Liver (tissue), 9 donors: ENCODE measurements around the gene SMIM14. TPM values are rescaled to one million over a fixed set of nuclear protein-coding genes. Genes with fewer than 3 reads are reported as not detected.

ENCODE experiments used
- DNase-seq: peaks from one replicate; pipeline ENCODE4 v3.0.0-alpha.2; 2017; ENCODE audit warnings: low spot score
- H3K27ac ChIP-seq, 2 donors: one replicate each; pipeline ENCODE4 v1.7.0; 2013; ENCODE audit warnings: inconsistent platforms in 2 of 2, low read length in 2 of 2, control low read depth in 1 of 2, low read depth in 1 of 2, mild to moderate bottlenecking in 1 of 2
- H3K27me3 ChIP-seq, 4 donors: one replicate each; pipeline versions ENCODE4 v1.6.1 to v1.7.0; 2013; ENCODE audit warnings: low read length in 3 of 4, inconsistent platforms in 1 of 4, mild to moderate bottlenecking in 1 of 4, moderate library complexity in 1 of 4; ENCODE audit not compliant: control insufficient read depth in 4 of 4, insufficient read depth in 4 of 4
- H3K36me3 ChIP-seq, 4 donors: one replicate each; pipeline versions ENCODE4 v1.6.1 to v1.7.0; 2013; ENCODE audit warnings: low read length in 3 of 4, mild to moderate bottlenecking in 3 of 4, low read depth in 1 of 4, moderate library complexity in 1 of 4; ENCODE audit not compliant: control insufficient read depth in 4 of 4, insufficient read depth in 3 of 4
- H3K4me1 ChIP-seq, 4 donors: one replicate each; pipeline versions ENCODE4 v1.6.1 to v1.7.0; 2013; ENCODE audit warnings: low read length in 3 of 4, mild to moderate bottlenecking in 3 of 4, moderate library complexity in 1 of 4; ENCODE audit not compliant: control insufficient read depth in 4 of 4, insufficient read depth in 4 of 4
- H3K4me3 ChIP-seq, 3 donors: one replicate each; pipeline versions ENCODE4 v1.6.1 to v1.7.0; 2013; ENCODE audit warnings: low read length in 3 of 3, control low read depth in 1 of 3, low read depth in 1 of 3, mild to moderate bottlenecking in 1 of 3
- H3K9ac ChIP-seq, 2 donors: one replicate each; pipeline ENCODE4 v1.7.0; 2013; ENCODE audit warnings: low read length in 2 of 2, mild to moderate bottlenecking in 2 of 2, moderate library complexity in 2 of 2, control low read depth in 1 of 2, low read depth in 1 of 2
- H3K9me3 ChIP-seq, 4 donors: one replicate each; pipeline versions ENCODE4 v1.6.1 to v1.7.0; 2013; ENCODE audit warnings: low read length in 3 of 4; ENCODE audit not compliant: control insufficient read depth in 4 of 4
- ATF3 ChIP-seq: IDR thresholded peaks from 2 replicates; pipeline ENCODE4 v1.6.1; 2016; ENCODE audit warnings: antibody characterized with exemption
- CTCF ChIP-seq: fragments of 150-350 bp; IDR thresholded peaks from 2 replicates; pipeline ENCODE4 v1.5.1; 2017; ENCODE audit warnings: improper control_type of control experiment, low read depth, low read length; ENCODE audit not compliant: missing input control
- EGR1 ChIP-seq, 2 donors: IDR thresholded peaks; 2 replicates each; pipeline ENCODE4 v1.6.1; 2016 to 2018; ENCODE audit warnings: antibody characterized with exemption in 2 of 2, low read depth in 2 of 2
- FOXA1 ChIP-seq: IDR thresholded peaks from 2 replicates; pipeline ENCODE4 v1.6.1; 2016; ENCODE audit warnings: antibody characterized with exemption
- FOXA2 ChIP-seq: IDR thresholded peaks from 2 replicates; pipeline ENCODE4 v1.6.1; 2016; ENCODE audit warnings: antibody characterized with exemption
- GABPA ChIP-seq, 2 donors: IDR thresholded peaks in 1 of 2; conservative IDR thresholded peaks in 1 of 2; 2 replicates each; pipeline ENCODE4 v1.6.1; 2016; ENCODE audit warnings: antibody characterized with exemption in 2 of 2, mild to moderate bottlenecking in 1 of 2, moderate library complexity in 1 of 2
- HNF4A ChIP-seq, 2 donors: conservative IDR thresholded peaks; 2 replicates each; pipeline ENCODE4 v1.6.1; 2016; ENCODE audit warnings: antibody characterized with exemption in 2 of 2, mild to moderate bottlenecking in 2 of 2
- HNF4G ChIP-seq: IDR thresholded peaks from 2 replicates; pipeline ENCODE4 v1.6.1; 2016; ENCODE audit warnings: antibody characterized with exemption
- JUND ChIP-seq, 2 donors: IDR thresholded peaks; 2 replicates each; pipeline ENCODE4 v1.6.1; 2016; ENCODE audit warnings: antibody characterized with exemption in 2 of 2
- MAX ChIP-seq: IDR thresholded peaks from 2 replicates; pipeline ENCODE4 v1.6.1; 2016; ENCODE audit warnings: antibody characterized with exemption
- NR2F2 ChIP-seq: IDR thresholded peaks from 2 replicates; pipeline ENCODE4 v1.6.1; 2016; ENCODE audit warnings: antibody characterized with exemption
- RAD21 ChIP-seq, 2 donors: IDR thresholded peaks; 2 replicates each; pipeline ENCODE4 v1.6.1; 2016; ENCODE audit warnings: antibody characterized with exemption in 2 of 2, mild to moderate bottlenecking in 2 of 2
- REST ChIP-seq: IDR thresholded peaks from 2 replicates; pipeline ENCODE4 v1.6.1; 2016; ENCODE audit warnings: antibody characterized with exemption, mild to moderate bottlenecking
- RXRA ChIP-seq, 2 donors: IDR thresholded peaks; 2 replicates each; pipeline ENCODE4 v1.6.1; 2017 to 2018; ENCODE audit warnings: antibody characterized with exemption in 2 of 2, mild to moderate bottlenecking in 1 of 2
- SP1 ChIP-seq: IDR thresholded peaks from 2 replicates; pipeline ENCODE4 v1.6.1; 2018; ENCODE audit warnings: antibody characterized with exemption, mild to moderate bottlenecking
- TAF1 ChIP-seq: conservative IDR thresholded peaks from 2 replicates; pipeline ENCODE4 v1.6.1; 2016; ENCODE audit warnings: antibody characterized with exemption, mild to moderate bottlenecking
- YY1 ChIP-seq: IDR thresholded peaks from 2 replicates; pipeline ENCODE4 v1.6.1; 2016; ENCODE audit warnings: antibody characterized with exemption, mild to moderate bottlenecking
- ZBTB33 ChIP-seq: IDR thresholded peaks from 2 replicates; pipeline ENCODE4 v1.6.1; 2016; ENCODE audit warnings: antibody characterized with exemption
- WGBS: extraction: QIAGEN DNeasy Blood & Tissue Kit; methylation state at CpG from one replicate; pipeline ENCODE4 v1.1.7; 2013; 5-methylcytosine and 5-hydroxymethylcytosine counted together
- polyA plus RNA-seq, 2 donors: library from polyadenylated mRNA; stranded (reverse) in 1 of 2; unstranded in 1 of 2; fragments of 200-250 nt in 1 of 2; fragments of >200 nt in 1 of 2; fragmentation: Nextera tagmentation in 1 of 2; extraction: Ambion mirVana in 1 of 2; gene quantifications; one replicate each; pipeline versions ENCODE4 v1.2.1 to v1.2.3, GENCODE V29; 2013 to 2015
- total RNA-seq, 2 donors: library from RNA; depleted of rRNA; stranded (reverse); fragments of >200 nt; gene quantifications; one replicate each; pipeline ENCODE4 v1.2.3, GENCODE V29; 2014
- donor health status: healthy.
- donor health status: healthy.
- donor health status: healthy.
- donor health status: healthy.
- donor health status: healthy.

Gene SMIM14
- total and polyA plus RNA-seq, 4 donors: 21.1 to 311 (median 91.6) TPM

- TF ChIP-seq ZBTB33 (no peak), MAX (no peak), TAF1 (no peak), FOXA1 (no peak), RXRA (IDR thresholded peaks at IDR 0.05) (no peak), ATF3 (no peak), YY1 (no peak), FOXA2 (no peak)
Measured at GRCh38 chr4:39521253-39521919, 117.3 kb downstream of the SMIM14 start (continued).

GRCh38 chr4:39518484-39518883 is 120.2 kb downstream of the SMIM14 start:
- Histone ChIP-seq H3K27me3 (no peaks in the 10 kb centered on the region), H3K27ac (no peak overlapping the region), H3K4me3 (no peak overlapping the region), H3K9me3 (no peaks in the 10 kb centered on the region), H3K4me1 (peaks cover 6 to 14% (median 8%) of the 10 kb centered on the region in 4 donors), H3K9ac (no peak overlapping the region), H3K36me3 (peaks cover 9 to 24% (median 13%) of the 10 kb centered on the region in 4 donors)
- no peak for DNase-seq
- WGBS: 88% methylated on average over 6 of the region's 6 CpGs
- no peak for TF ChIP-seq NR2F2

- H3K4me1 ChIP-seq: peaks cover 4 to 8% (median 6%) of the 10 kb centered on the region in 4 donors
- no peak overlapping the region for H3K9ac ChIP-seq
- 95% methylated on average over 2 of the region's 2 CpGs for WGBS
- H3K27me3 ChIP-seq: no peaks in the 10 kb centered on the region
- H3K9me3 ChIP-seq: no peaks in the 10 kb centered on the region
- H3K27ac ChIP-seq: no peak overlapping the region
- H3K4me3 ChIP-seq: no peak overlapping the region
- DNase-seq: no peak
- TF ChIP-seq RAD21 (IDR thresholded peaks at IDR 0.05) (no peak), ZBTB33 (no peak), TAF1 (no peak), ATF3 (no peak), YY1 (no peak), FOXA2 (no peak), SP1 (no peak), EGR1 (IDR thresholded peaks at IDR 0.05; ENCODE audit: low read depth in 2 of 2) (no peak), HNF4A (conservative IDR thresholded peaks at IDR 0.05) (no peak), RXRA (IDR thresholded peaks at IDR 0.05) (no peak), HNF4G (no peak), JUND (IDR thresholded peaks at IDR 0.05) (no peak), MAX (no peak), FOXA1 (no peak), GABPA (IDR thresholded peaks at IDR 0.05 in 1 of 2, conservative IDR thresholded peaks at IDR 0.05 in 1 of 2) (no peak), CTCF (no peak), REST (no peak), NR2F2 (no peak)
- peaks cover 11 to 31% (median 24%) of the 10 kb centered on the region in 4 donors for H3K36me3 ChIP-seq
Measured at GRCh38 chr4:39516407-39516966, 122.2 kb downstream of the SMIM14 start.
